T follicular helper cell (primary cell): ENCODE results near the gene OSR1.
"Not testable (repeated sequence)": the region's sequence is repeated elsewhere in the genome, so short reads cannot be mapped to it uniquely, and the experiment has no call there.

ENCODE experiments used
- DNase-seq: peaks from one replicate; pipeline ENCODE4 v3.0.0-alpha.2; 2020; ENCODE audit warnings: low read depth

OSR1 gene

DNA sequence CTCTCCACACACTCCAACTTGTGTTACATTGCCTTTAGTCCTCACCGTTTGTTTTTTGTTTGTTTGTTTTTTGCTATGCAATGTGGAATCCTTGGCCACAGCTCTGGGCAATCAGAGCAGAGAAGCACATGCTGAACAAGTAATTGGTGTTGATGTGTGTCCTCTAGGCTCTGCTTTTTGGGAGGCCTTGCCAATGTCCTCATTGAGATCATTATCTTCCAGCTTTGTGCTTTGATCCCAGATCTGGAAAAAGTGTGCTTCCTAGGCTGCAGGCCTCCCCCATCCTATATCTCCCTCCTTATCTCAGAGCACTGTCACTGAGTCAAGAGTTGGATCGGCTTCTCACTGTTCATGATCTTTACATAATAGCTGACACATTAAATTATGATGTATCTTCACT lies 25.9 kb downstream of the OSR1 start:
- DNase-seq = no peak

DNA sequence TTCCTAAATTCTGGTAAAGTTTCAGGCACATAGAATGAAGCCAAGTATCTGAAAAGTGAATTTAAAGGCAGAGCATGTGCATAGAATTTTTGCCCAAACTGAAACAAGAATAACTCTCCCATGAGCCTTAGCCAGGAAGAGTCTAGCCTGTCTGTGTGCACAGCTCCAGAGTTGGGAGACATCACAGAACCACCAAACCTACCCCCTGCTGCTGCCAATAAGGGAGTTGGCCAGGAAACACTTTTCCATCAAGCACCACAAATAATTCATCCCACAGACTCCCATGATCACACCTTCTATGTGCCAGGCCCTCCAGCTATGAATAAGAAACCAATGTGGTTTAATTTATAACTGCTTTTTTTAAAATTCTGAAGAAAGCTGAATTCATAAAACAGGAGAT lies 27.0 kb downstream of the OSR1 start:
- DNase-seq = no peak

DNA sequence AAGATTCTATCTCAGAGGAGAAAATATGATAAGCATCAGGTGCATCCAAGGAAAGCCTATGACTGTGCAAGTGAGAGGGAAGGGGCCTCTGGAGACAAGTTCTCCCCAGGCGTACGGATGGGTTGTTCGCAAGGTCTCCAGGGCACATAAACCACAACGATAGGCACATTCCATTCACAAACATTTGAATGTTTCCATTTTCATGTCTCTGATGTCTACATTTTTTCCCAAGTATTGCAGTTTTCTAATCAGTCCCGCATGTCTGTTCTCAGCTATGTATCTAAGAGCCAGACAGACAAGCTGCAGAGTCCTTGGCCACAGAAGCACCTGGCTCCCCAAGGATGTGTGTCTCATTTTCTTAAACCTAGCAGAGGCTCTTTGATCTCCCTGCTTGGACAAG lies 28.0 kb downstream of the OSR1 start:
- DNase-seq = no peak

DNA sequence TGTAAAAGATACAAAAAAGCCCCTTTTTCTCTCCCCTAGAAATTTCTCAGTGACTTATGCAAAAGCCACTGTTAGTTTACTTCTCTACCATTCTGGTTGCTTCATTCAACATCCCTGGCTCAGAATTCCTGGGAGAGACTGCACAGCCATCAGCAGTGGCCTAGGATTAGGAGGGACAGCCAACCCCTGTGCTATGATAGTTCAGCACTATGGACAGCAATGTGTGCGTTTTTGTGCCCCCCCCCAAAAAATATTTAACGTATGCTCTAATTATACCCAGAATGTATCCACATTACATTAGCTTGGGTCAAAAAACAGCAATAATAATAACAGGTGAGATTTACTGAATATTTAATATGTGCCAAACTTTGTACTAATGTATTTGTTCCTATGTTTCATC lies 29.0 kb downstream of the OSR1 start:
- DNase-seq = no peak

DNA sequence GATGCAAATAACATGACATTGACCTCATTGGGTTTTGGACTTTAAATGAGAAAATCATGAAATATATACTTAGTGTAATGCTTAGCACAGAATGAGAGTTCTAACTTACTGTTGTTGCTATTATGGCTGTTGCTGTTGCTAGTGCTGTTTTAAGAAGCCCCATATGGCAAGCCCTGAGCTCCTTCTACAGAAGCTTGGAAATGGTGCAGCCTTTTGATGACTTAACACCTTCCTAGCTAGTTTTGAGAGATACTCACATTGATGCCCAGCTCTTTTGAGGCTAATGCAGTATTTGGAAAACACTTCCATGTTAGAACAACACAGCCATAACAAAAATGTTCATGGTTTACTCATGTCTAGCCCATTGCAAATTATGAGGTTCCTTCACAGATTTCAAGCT lies 30.9 kb downstream of the OSR1 start:
- DNase-seq = no peak

DNA sequence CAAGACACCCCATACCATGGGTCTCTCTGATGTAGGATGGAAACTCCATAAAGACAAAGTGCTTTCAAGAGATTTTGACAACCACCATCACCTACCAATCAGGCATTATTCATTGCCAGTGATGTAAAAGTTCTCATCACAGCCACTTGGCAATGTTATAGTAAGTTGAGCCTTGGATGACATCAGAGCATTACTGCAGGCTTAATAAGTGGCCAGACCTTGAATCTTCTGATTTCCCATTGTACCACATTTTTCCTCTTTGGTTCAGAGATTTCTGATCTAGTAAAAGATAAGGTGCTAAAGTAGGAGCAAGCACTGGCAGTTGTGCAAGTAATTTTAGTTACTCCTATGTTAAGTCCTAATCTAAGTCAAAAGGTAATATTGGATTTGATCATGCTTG lies 36.5 kb downstream of the OSR1 start:
- DNase-seq = no peak

DNA sequence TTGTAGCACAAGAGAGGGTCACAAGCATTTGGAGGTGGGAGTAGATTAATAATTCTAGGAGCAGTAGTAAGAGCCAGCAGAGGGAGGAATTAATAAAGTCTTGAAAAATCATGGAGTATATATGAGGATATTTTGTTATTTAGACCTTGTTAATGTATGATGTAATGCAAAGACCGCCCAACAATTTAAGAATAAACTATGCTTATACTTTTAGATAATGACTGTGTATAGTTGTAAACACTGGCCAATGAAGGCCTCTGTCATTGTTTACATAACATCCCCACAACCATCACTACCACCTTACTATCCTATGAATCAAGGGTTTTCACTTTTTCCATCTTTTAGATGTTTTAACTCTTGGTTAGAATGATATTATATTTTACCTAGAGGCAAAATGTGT lies 37.6 kb downstream of the OSR1 start:
- no peak for DNase-seq

DNA sequence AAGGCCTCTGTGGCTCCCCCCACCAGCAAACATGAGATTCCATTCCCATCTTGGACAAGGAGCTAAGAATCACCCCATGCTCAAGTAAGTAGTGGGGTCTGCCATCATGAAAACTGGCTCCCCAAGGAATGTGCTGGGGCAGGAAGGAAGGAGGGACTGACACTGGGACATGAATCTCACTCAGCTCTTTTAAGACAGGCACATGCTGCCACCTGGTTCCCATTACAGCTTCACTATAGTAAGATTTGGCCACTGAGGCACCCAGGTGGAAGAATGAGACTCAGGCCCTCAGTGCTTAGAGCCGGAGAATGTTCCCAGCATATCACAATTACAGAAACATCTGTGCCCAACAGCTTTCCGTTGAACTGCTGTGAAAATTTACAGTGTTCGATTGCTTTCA lies 38.7 kb downstream of the OSR1 start:
- no peak for DNase-seq

DNA sequence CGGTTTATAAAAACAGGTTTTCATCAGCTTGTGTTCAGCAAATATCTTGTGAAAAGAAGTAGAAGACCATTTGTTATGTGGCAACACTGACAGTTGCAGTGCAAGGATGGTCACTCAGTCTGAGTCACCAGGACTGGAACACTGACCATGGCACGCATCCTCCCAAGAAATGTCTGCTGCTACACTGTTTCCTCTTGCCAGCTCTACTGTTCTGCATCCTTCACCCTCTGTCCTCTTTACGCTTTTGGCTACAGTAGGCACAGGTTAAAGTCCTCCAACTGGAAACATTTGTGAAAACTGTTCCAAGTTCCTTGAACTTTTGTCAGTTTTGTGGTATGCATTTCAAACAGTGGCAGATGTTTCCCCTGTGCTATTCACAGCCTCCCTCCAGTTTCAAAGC lies 39.4 kb downstream of the OSR1 start:
- DNase-seq = no peak

DNA sequence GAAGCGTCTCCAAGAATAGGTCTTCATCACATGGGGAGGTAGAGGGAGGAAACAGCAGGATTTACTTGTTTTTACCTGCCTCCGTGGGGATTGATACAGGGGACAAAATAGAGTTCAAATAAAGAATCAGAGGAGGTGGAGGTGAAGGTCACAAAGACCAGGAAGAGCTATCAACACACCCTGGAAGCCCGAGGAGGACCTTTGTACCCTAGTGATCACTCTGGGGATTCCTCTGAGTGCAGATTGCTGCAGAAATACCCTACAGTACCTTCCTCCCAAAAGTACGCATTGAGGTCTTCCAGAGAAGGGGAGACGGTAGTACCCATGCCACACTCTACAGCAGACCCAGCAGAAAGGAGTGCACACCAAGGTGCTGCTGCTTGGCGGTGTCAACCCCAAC lies 44.9 kb downstream of the OSR1 start:
- no peak for DNase-seq

DNA sequence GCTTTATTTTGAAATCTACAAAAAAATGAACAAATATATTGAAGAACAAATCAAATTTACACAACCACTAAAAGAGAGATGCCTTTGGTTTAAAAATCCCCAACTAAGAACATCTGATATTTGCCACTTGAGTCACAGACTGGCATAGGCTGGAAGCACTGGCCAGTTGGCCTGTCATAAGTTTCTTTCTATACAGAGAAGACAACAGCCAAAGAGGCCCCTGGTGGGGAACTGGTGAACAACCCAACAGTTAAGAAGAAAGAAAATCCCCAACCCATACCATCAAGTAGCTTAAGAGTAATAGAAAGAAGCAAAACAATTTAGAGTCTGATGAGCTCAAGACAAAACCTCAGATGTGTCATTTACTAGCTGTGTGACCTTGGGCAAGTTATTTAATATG lies 45.5 kb downstream of the OSR1 start:
- DNase-seq = no peak

DNA sequence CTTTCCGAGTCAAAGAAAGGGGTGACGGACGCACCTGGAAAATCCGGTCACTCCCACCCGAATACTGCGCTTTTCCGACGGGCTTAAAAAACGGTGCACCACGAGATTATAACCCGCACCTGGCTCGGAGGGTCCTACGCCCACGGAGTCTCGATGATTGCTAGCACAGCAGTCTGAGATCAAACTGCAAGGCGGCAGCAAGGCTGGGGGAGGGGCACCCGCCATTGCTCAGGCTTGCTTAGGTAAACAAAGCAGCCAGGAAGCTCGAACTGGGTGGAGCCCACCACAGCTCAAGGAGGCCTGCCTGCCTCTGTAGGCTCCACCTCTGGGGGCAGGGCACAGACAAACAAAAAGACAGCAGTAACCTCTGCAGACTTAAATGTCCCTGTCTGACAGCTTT lies 52.4 kb downstream of the OSR1 start:
- not testable (repeated sequence) for DNase-seq

DNA sequence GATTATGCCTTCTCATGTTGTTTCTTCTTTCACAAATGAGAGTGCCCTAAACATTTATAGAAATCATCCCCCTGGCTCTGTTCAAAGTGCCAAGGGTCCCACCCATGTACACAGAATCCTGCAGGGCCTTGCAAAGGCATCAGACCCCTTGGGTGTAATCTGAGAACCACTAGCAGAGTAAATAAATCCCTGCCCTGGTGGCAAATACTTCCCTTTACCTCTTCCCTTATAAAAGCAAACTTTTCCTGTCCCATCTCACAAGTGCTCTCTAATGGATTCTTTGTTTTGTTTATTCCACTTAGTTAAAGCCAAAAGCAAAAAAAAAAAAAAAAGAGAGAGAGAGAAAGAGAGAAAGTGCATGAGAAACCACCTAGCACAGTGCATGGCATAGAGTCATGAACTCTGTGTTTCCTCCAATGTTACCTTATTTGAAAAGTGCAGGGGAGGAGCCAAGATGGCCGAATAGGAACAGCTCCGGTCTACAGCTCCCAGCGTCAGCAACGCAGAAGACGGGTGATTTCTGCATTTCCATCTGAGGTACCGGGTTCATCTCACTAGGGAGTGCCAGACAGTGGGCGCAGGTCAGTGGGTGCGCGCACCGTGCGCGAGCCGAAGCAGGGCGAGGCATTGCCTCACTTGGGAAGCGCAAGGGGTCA lies 52.9 kb downstream of the OSR1 start:
- DNase-seq = not testable (repeated sequence)

DNA sequence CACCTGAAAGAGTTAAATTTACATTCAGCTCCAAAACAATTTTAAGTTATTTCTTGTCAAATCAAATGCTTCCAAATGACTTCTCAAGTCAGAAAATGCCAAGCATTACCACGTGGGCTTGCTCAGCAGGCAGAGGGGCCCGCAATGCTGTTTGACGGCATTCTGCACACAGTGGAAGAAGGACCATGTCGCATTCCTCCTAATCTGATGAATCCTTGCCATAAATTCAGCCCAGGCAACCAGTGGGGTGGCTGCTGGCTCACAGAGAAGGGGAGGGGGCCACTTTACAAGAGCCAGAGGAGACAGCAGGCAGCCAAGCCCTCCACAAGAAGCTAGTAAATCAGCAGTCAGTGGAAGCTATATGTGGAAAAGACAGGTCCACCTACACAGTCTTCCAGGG lies 56.7 kb downstream of the OSR1 start:
- no peak for DNase-seq
